Stomach (tissue), 4 donors: ENCODE measurements around the gene DGCR8.
"Not testable (repeated sequence)": the region's sequence is repeated elsewhere in the genome, so short reads cannot be mapped to it uniquely, and the experiment has no call there.

Source experiments
- EP300 ChIP-seq: sonication (generic); formaldehyde crosslinking; IDR thresholded peaks from one replicate; pipeline ENCODE4 v1.6.1; 2017; ENCODE audit warnings: antibody characterized with exemption
- POLR2A ChIP-seq, 4 donors: fragments of 450-650 bp; IDR thresholded peaks; one replicate each; pipeline ENCODE4 v1.6.1; 2016; ENCODE audit warnings: antibody characterized with exemption in 4 of 4, control low read depth in 2 of 4, mild to moderate bottlenecking in 1 of 4, moderate library complexity in 1 of 4
- POLR2AphosphoS5 ChIP-seq, 3 donors: sonication (generic); formaldehyde crosslinking; IDR thresholded peaks; one replicate each; pipeline ENCODE4 v1.6.1; 2016; ENCODE audit warnings: antibody characterized with exemption in 3 of 3
- TF ChIP-seq, protein P1 (sequence below), 7 experiments: fragments of 450-650 bp in 4 of 7; fragments of 200-600 bp in 3 of 7; sonication (generic) in 3 of 7; IDR thresholded peaks; one replicate each; pipeline ENCODE4 v1.5.1; 2016 to 2019; ENCODE audit warnings: antibody characterized with exemption in 7 of 7, control low read depth in 2 of 7, mild to moderate bottlenecking in 1 of 7

GRCh38 chr22:20159531-20159930 is 79.5 kb downstream of the DGCR8 start:
- not testable (repeated sequence) for TF ChIP-seq POLR2AphosphoS5 (IDR thresholded peaks at IDR 0.05); POLR2A (IDR thresholded peaks at IDR 0.05); EP300
- TF ChIP-seq, protein P1, sequence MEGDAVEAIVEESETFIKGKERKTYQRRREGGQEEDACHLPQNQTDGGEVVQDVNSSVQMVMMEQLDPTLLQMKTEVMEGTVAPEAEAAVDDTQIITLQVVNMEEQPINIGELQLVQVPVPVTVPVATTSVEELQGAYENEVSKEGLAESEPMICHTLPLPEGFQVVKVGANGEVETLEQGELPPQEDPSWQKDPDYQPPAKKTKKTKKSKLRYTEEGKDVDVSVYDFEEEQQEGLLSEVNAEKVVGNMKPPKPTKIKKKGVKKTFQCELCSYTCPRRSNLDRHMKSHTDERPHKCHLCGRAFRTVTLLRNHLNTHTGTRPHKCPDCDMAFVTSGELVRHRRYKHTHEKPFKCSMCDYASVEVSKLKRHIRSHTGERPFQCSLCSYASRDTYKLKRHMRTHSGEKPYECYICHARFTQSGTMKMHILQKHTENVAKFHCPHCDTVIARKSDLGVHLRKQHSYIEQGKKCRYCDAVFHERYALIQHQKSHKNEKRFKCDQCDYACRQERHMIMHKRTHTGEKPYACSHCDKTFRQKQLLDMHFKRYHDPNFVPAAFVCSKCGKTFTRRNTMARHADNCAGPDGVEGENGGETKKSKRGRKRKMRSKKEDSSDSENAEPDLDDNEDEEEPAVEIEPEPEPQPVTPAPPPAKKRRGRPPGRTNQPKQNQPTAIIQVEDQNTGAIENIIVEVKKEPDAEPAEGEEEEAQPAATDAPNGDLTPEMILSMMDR (IDR thresholded peaks at IDR 0.05) = not testable (repeated sequence)
